GM12892 (cell line): Measurements from ENCODE around the gene DNAH2.

Experiments
- DNase-seq: peaks from one replicate; pipeline ENCODE4 v3.0.0; 2011; ENCODE audit not compliant: insufficient read length
- FAIRE-seq: peaks from 2 replicates; lab custom pipeline; 2011; peaks lifted over from hg19 to GRCh38; lab: Jason Lieb, UNC
- POLR2A ChIP-seq: IDR thresholded peaks from 2 replicates; pipeline ENCODE4 v1.6.1; 2011; ENCODE audit warnings: low read depth, low read length, control low read depth
- POLR2AphosphoS5 ChIP-seq: IDR thresholded peaks from 2 replicates; pipeline ENCODE4 v1.6.1; 2011; ENCODE audit warnings: low read depth, low read length, control low read depth
- TAF1 ChIP-seq: IDR thresholded peaks from 2 replicates; pipeline ENCODE4 v1.6.1; 2011; ENCODE audit warnings: low read depth, mild to moderate bottlenecking, control low read depth, low read length, borderline replicate concordance

The DNAH2 gene

DNA sequence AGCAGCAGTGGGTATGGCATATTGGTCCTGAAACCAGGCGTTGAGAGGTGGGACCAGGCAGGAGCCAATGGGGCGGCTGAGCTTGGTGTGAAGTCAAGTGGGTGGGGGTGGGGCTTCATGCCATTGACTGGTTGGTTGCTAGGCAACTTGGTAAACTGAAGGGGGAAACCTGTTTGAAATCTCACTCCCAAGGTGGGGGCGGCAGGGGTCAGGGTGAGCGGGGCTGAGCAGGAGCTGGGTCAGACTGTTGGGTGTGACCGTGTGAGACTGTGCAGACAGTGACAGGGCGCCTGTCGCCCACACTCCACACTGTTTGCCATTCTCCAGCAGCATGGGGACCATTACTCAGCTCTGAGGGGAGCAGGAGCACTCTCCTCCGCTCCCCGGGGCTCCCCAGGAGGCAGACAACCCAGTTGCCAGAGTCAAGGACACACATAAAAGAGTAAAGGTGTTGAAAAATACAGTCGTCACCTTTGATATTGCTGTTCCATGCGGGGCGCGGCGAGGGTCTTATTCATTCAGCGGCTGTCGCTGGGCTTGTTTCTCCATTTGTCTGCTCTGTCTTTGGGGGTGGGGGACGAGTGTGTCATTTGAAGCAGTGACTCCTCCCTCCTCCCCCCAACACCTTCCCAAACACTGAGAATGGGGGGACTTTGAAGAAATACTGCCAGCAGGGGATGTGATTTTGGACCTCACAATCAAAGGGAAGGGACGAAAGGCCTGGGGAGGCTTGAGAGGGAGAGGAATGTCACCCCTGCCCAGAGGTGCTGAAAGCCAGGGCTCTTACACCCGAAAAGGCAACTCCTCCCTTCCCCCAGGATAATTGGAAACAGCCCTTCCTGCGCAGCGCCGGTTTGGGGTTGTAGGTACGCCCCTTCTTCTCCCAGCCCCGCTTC is 13.7 kb upstream of the DNAH2 start:
- FAIRE-seq, result no peak

DNA sequence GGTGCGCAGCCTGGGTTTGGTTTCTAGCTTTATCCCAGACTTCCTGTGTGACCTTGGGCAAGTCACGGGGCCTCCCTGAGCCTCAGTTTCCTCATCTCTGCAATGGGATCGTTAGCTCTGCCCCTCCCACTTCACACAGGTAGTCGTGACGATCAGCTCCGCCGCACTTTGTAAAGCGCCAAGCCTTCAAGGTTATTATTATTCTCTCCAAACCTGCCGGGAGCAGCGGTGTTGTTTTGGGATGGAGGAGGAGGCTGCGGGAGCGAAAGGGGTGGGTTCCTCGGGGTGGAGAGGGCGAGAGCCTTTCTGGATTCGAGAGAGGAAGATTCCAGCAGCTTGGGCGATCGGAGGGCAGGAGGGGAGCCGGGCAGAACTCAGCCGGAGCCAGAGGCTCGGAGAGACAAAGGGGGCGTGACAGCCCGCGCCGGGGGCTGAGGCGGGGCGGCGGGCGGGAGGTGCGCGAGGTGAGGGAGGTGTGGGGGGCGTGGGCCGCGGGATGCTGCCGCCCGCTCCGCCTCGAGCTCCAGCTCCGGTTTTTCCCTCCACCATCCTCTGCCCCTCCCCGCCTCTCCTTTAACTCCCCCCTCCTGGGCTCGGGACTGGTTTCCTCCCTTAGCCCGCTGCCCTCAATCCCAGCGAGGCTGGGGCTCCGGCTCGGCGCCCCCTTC is 12.8 kb upstream of the DNAH2 start, which contains the start of gene EFNB3:
EFNB3 (plus strand) TSS at position 602 of the 668 bp plus-strand sequence. CDS start 397 bp downstream, outside the sequence.
- DNase-seq (no peak), FAIRE-seq (no peak)
- no peak for TF ChIP-seq TAF1
- TF ChIP-seq POLR2AphosphoS5, result no peak
- no peak for TF ChIP-seq POLR2A

More for the DNA sequence above, 13.7 kb upstream of the DNAH2 start:
- TF ChIP-seq TAF1 (no peak), POLR2AphosphoS5 (no peak), POLR2A (no peak)
- DNase-seq, result no peak

GRCh38 chr17:7705269-7706255 is 12.0 kb upstream of the DNAH2 start:
- no peak for FAIRE-seq

DNA sequence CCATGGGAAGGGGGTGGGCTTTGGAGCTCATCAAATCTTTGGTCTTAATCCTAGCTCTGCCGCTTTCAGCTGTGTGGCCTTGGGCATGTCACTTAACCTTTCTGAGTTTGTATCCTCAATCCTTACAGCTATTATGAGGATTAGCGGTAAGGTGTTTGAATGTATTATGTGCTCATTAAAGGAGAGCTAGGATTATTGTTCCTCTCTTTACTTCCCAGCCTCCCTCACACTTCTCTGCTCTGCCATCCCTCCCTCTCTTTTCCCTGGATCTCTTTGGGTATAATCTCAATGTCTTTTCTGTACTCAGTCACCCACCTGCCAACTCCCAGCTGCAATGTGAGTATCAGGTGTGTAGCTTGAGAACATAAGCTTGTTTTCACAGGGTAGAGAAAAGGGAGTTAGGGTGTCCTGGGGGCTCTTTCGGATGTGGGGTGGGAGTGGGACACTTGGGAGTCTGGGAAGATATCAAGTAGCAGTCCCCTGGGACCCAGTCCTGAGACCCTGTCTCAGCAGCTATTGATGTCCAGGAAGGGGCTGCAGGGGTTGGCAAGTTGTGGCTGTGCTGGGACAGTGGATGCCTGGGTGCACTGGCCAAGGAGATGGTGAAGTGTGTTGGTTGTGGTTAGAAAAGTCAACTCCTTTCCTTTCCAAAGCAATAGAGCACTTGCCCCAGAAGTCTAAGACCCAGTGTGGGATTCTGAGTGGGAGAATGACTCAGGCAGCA is 10.8 kb upstream of the DNAH2 start:
- TF ChIP-seq TAF1 (no peak), POLR2AphosphoS5 (no peak), POLR2A (no peak)
- no peak for FAIRE-seq
- DNase-seq, result no peak

More at GRCh38 chr17:7705269-7706255, 12.0 kb upstream of the DNAH2 start:
- no peak for DNase-seq
- TF ChIP-seq TAF1 (no peak), POLR2A (no peak), POLR2AphosphoS5 (no peak)

- no peak for TF ChIP-seq TAF1
- no peak for TF ChIP-seq POLR2AphosphoS5
- no peak for TF ChIP-seq POLR2A
- DNase-seq, result no peak
- FAIRE-seq, result no peak
These were observed 10.1 kb upstream of the DNAH2 start for GRCh38 chr17:7707446-7707845.

GRCh38 chr17:7707858-7708750 is 9.4 kb upstream of the DNAH2 start:
- no peak for DNase-seq
- no peak for TF ChIP-seq POLR2AphosphoS5
- TF ChIP-seq TAF1, result no peak
- TF ChIP-seq POLR2A, result no peak
- FAIRE-seq, result no peak

DNA sequence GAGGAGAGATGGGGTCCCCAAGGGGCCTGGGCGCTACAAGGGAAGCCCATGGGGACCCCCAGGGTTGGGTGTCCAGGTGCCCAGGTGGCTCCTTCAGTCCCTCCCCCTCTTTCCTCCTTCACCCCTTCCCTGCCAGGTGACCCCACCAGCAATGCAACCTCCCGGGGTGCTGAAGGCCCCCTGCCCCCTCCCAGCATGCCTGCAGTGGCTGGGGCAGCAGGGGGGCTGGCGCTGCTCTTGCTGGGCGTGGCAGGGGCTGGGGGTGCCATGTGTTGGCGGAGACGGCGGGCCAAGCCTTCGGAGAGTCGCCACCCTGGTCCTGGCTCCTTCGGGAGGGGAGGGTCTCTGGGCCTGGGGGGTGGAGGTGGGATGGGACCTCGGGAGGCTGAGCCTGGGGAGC is 8.5 kb upstream of the DNAH2 start:
- TF ChIP-seq POLR2A (no peak), TAF1 (no peak), POLR2AphosphoS5 (no peak)
- no peak for FAIRE-seq

GRCh38 chr17:7710301-7710700 is 7.2 kb upstream of the DNAH2 start:
- FAIRE-seq (no peak), DNase-seq (no peak)
- TF ChIP-seq POLR2A (no peak), TAF1 (no peak), POLR2AphosphoS5 (no peak)

More for the DNA sequence above, 8.5 kb upstream of the DNAH2 start:
- DNase-seq, result no peak

GRCh38 chr17:7711051-7711755 is 6.3 kb upstream of the DNAH2 start:
- DNase-seq (no peak), FAIRE-seq (peak; percentile 79)
- TF ChIP-seq POLR2AphosphoS5, result no peak
- TF ChIP-seq TAF1, result no peak
- no peak for TF ChIP-seq POLR2A
